ENCODE measurements around the gene SLC38A10.

- no peak for TF ChIP-seq CTCF (IDR thresholded peaks at IDR 0.05 in 2 of 3, conservative IDR thresholded peaks at IDR 0.05 in 1 of 3; ENCODE audit: borderline replicate concordance in 1 of 3, insufficient read depth in 1 of 3, low read depth in 2 of 3, low read length in 2 of 3)
- TF ChIP-seq ATF3 (IDR thresholded peaks at IDR 0.05), result no peak
- no peak for TF ChIP-seq ZNF274 (IDR thresholded peaks at IDR 0.05; ENCODE audit: low read depth, low read length)
- no peak for TF ChIP-seq MAX (IDR thresholded peaks at IDR 0.05)
- TF ChIP-seq CEBPB (IDR thresholded peaks at IDR 0.05; ENCODE audit: low read depth), result no peak
These were observed 20.8 kb upstream of the SLC38A10 start for GRCh38 chr17:81315885-81316391.
